Fibroblast of mammary gland (primary cell): ENCODE measurements around the gene GTF2F2.
"Not testable (repeated sequence)": the region's sequence is repeated elsewhere in the genome, so short reads cannot be mapped to it uniquely, and the experiment has no call there.

Experiments
- DNase-seq: peaks from one replicate; pipeline ENCODE4 v3.0.0-alpha.2; 2010; ENCODE audit warnings: low read depth
- H3K4me3 ChIP-seq: 2 replicates; pipeline ENCODE4 v1.5.1; 2011; ENCODE audit warnings: low read depth, mild to moderate bottlenecking, low read length, moderate library complexity; ENCODE audit not compliant: control insufficient read depth
- CTCF ChIP-seq: conservative IDR thresholded peaks from 2 replicates; pipeline ENCODE4 v1.5.1; 2011; ENCODE audit warnings: low read depth, low read length, inconsistent platforms; ENCODE audit not compliant: control insufficient read depth, insufficient read depth

GTF2F2 gene

GRCh38 chr13:45242524-45242923 lies 122.2 kb downstream of the GTF2F2 start:
- DNase-seq = no peak
- no peak for TF ChIP-seq CTCF
- H3K4me3 ChIP-seq = no peak overlapping the region

- H3K4me3 ChIP-seq = no peak overlapping the region
- TF ChIP-seq CTCF = no peak
- no peak for DNase-seq
These were observed 122.8 kb downstream of the GTF2F2 start for GRCh38 chr13:45243077-45243476.

- not testable (repeated sequence) for DNase-seq, H3K4me3 ChIP-seq
These were observed 124.4 kb downstream of the GTF2F2 start for GRCh38 chr13:45244736-45245135.

GRCh38 chr13:45249662-45250061 lies 129.4 kb downstream of the GTF2F2 start:
- no peak for TF ChIP-seq CTCF
- no peak overlapping the region for H3K4me3 ChIP-seq
- no peak for DNase-seq

- no peak for TF ChIP-seq CTCF
- DNase-seq = no peak
- no peak overlapping the region for H3K4me3 ChIP-seq
These were observed 134.1 kb downstream of the GTF2F2 start for GRCh38 chr13:45254396-45254795.

- DNase-seq = no peak
- no peak overlapping the region for H3K4me3 ChIP-seq
- no peak for TF ChIP-seq CTCF
These were observed 135.1 kb downstream of the GTF2F2 start for GRCh38 chr13:45255247-45255987.

- no peak for DNase-seq
- H3K4me3 ChIP-seq = no peak overlapping the region
- TF ChIP-seq CTCF = no peak
These were observed 135.9 kb downstream of the GTF2F2 start for GRCh38 chr13:45256254-45256653.
